OCI-LY7 (cell line): ENCODE results near the gene ANKRD34B. TPM values are rescaled to one million over a fixed set of nuclear protein-coding genes. Genes with fewer than 3 reads are reported as not detected.

Source experiments
- BruUV-seq: library from RNA; stranded (reverse); fragments of 400-500 nt; replicated peaks from 2 replicates; lab custom pipeline; 2021; lab: Mats Ljungman, UMichigan
- CTCF ChIA-PET: fragments of 300-600 bp; sonication (Branson Sonifier 250); formaldehyde crosslinking; loops from one replicate; lab custom pipeline; 2022; ENCODE audit warnings: antibody characterized with exemption; ENCODE audit not compliant: unreplicated experiment; lab: Charles Lee
- POLR2A ChIA-PET: fragments of 300-600 bp; sonication (Branson Sonifier 250); formaldehyde crosslinking; loops from one replicate; lab custom pipeline; 2022; ENCODE audit warnings: antibody characterized with exemption; lab: Charles Lee
- DNase-seq: peaks from one replicate; pipeline ENCODE4 v3.0.0-alpha.2; 2015; ENCODE audit warnings: low spot score
- H2AFZ ChIP-seq: fragments of 200-600 bp; sonication (generic), shearing (Covaris generic); 2 replicates; pipeline ENCODE4 v1.6.1; 2014; ENCODE audit warnings: mild to moderate bottlenecking, antibody characterized with exemption, low read length, moderate library complexity
- H3K27ac ChIP-seq: fragments of 200-600 bp; sonication (generic); 2 replicates; pipeline ENCODE4 v1.5.1; 2014; ENCODE audit warnings: mixed run types, low read depth, mild to moderate bottlenecking, moderate library complexity, low read length, inconsistent platforms; ENCODE audit not compliant: poor library complexity, severe bottlenecking
- H3K36me3 ChIP-seq: fragments of 200-600 bp; sonication (generic); 2 replicates; pipeline ENCODE4 v1.6.1; 2014; ENCODE audit warnings: mild to moderate bottlenecking, antibody characterized with exemption, low read length, moderate library complexity, mixed read lengths; ENCODE audit not compliant: insufficient read depth
- H3K4me1 ChIP-seq: fragments of 200-600 bp; sonication (generic); 2 replicates; pipeline ENCODE4 v1.5.1; 2014; ENCODE audit warnings: mild to moderate bottlenecking, low read length; ENCODE audit not compliant: insufficient read depth, poor library complexity, severe bottlenecking
- H3K4me2 ChIP-seq: fragments of 200-600 bp; sonication (generic); 2 replicates; pipeline ENCODE4 v1.6.1; 2014; ENCODE audit warnings: mild to moderate bottlenecking, low read length
- H3K4me3 ChIP-seq: fragments of 200-600 bp; sonication (generic); 2 replicates; pipeline ENCODE4 v1.5.1; 2014; ENCODE audit warnings: mild to moderate bottlenecking, low read depth, low read length; ENCODE audit not compliant: poor library complexity, severe bottlenecking
- H3K79me2 ChIP-seq: fragments of 200-600 bp; sonication (generic); 2 replicates; pipeline ENCODE4 v1.6.1; 2016; ENCODE audit warnings: low read depth, mild to moderate bottlenecking, low read length, moderate library complexity, mixed read lengths; ENCODE audit not compliant: insufficient read depth
- H3K9me2 ChIP-seq: fragments of 200-600 bp; sonication (generic); 2 replicates; pipeline ENCODE4 v1.6.1; 2016; ENCODE audit warnings: mild to moderate bottlenecking, low read length, mixed read lengths; ENCODE audit not compliant: insufficient read depth
- H3K9me3 ChIP-seq: fragments of 200-600 bp; sonication (generic); 2 replicates; pipeline ENCODE4 v1.6.1; 2014; ENCODE audit warnings: mild to moderate bottlenecking, mixed run types, low read length, mixed read lengths
- H4K20me1 ChIP-seq: fragments of 200-600 bp; sonication (generic); 2 replicates; pipeline ENCODE4 v1.6.1; 2014; ENCODE audit warnings: mild to moderate bottlenecking, antibody characterized with exemption, low read length, moderate library complexity, mixed read lengths; ENCODE audit not compliant: insufficient read depth
- EZH2phosphoT487 ChIP-seq: fragments of 200-600 bp; sonication (generic); IDR thresholded peaks from 2 replicates; pipeline ENCODE4 v1.6.1; 2018; ENCODE audit warnings: low read depth, borderline replicate concordance, mild to moderate bottlenecking, mixed run types, antibody characterized with exemption, low read length, moderate library complexity, mixed read lengths
- intact Hi-C: fragments of 100-400 bp; cut with micrococcal nuclease; formaldehyde crosslinking; loops from one replicate; pipeline ENCODE4 v1.10.0; 2022; ENCODE audit not compliant: unreplicated experiment
- total RNA-seq, 2 experiments: library from RNA; depleted of rRNA in 1 of 2; stranded (reverse); fragments of >200 nt in 1 of 2; shearing (Covaris generic) in 1 of 2; gene quantifications; 2 replicates each; pipeline ENCODE4 v1.2.3, GENCODE V29; 2014 to 2022
- TF ChIP-seq, protein P1 (sequence below): fragments of 200-600 bp; sonication (generic); conservative IDR thresholded peaks from 2 replicates; pipeline ENCODE4 v1.5.1; 2014; ENCODE audit warnings: mild to moderate bottlenecking, antibody characterized with exemption, low read length, moderate library complexity, mixed read lengths

ANKRD34B gene
- total RNA-seq, 2 experiments from 2014 or later, result not detected

DNA sequence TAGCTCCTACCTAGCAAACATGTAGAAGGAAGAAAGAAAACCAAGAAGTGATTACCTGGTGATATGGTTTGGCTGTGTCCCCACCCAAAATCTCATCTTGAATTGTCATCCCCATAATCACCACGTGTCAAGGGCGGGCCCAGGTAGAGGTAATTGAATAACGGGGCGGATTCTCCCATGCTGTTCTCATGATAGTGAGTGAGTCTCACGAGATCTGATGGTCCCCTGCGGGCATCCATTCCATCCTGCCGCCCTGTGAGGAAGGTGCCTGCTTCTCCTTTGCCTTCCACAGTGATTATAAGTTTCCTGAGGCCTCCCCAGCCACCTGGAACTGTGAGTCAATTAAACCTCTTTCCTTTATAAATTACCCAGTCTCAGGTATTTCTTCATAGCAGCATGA, 27.4 kb upstream of the ANKRD34B start:
- Histone ChIP-seq H3K27ac (no peak overlapping the region), H4K20me1 (no peaks in the 10 kb centered on the region), H3K4me1 (no peaks in the 10 kb centered on the region), H3K9me2 (no peaks in the 10 kb centered on the region), H3K4me2 (no peak overlapping the region), H3K79me2 (no peaks in the 10 kb centered on the region), H3K9me3 (no peaks in the 10 kb centered on the region), H3K36me3 (no peaks in the 10 kb centered on the region), H2AFZ (no peak overlapping the region), H3K4me3 (no peak overlapping the region)
- ChIA-PET POLR2A (interaction anchor here (0.6 kb wide), 2 partner anchors 152 to 218 kb away, joined by 3 to 4 read pairs; no protein-coding TSS in a partner anchor), CTCF (no interaction called here)
- TF ChIP-seq, protein P1, sequence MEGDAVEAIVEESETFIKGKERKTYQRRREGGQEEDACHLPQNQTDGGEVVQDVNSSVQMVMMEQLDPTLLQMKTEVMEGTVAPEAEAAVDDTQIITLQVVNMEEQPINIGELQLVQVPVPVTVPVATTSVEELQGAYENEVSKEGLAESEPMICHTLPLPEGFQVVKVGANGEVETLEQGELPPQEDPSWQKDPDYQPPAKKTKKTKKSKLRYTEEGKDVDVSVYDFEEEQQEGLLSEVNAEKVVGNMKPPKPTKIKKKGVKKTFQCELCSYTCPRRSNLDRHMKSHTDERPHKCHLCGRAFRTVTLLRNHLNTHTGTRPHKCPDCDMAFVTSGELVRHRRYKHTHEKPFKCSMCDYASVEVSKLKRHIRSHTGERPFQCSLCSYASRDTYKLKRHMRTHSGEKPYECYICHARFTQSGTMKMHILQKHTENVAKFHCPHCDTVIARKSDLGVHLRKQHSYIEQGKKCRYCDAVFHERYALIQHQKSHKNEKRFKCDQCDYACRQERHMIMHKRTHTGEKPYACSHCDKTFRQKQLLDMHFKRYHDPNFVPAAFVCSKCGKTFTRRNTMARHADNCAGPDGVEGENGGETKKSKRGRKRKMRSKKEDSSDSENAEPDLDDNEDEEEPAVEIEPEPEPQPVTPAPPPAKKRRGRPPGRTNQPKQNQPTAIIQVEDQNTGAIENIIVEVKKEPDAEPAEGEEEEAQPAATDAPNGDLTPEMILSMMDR, result no peak
- TF ChIP-seq EZH2phosphoT487, result no peak
- no peak for DNase-seq
- no TSS peak for BruUV-seq
- intact Hi-C loops, result no loop called here

GRCh38 chr5:80594810-80595209, 24.7 kb upstream of the ANKRD34B start:
- H4K20me1 ChIP-seq, result no peaks in the 10 kb centered on the region
- no peaks in the 10 kb centered on the region for H3K9me3 ChIP-seq
- BruUV-seq, result no TSS peak
- DNase-seq, result no peak
- no peaks in the 10 kb centered on the region for H3K79me2 ChIP-seq
- no peaks in the 10 kb centered on the region for H3K36me3 ChIP-seq
- no peaks in the 10 kb centered on the region for H3K4me1 ChIP-seq
- TF ChIP-seq EZH2phosphoT487, result no peak
- TF ChIP-seq, protein P1, result no peak
- H3K4me2 ChIP-seq, result no peak overlapping the region
- CTCF ChIA-PET, result no interaction called here
- intact Hi-C loops, result no loop called here
- no peak overlapping the region for H2AFZ ChIP-seq
- no peak overlapping the region for H3K4me3 ChIP-seq
- H3K27ac ChIP-seq, result no peak overlapping the region
- H3K9me2 ChIP-seq, result no peaks in the 10 kb centered on the region
- POLR2A ChIA-PET, result interaction anchor here (0.7 kb wide), 1 partner anchor 499 kb away, joined by 4 read pairs; no protein-coding TSS in a partner anchor

GRCh38 chr5:80592761-80593160, 22.7 kb upstream of the ANKRD34B start:
- intact Hi-C loops, result no loop called here
- no peaks in the 10 kb centered on the region for H3K79me2 ChIP-seq
- no peaks in the 10 kb centered on the region for H3K4me1 ChIP-seq
- no TSS peak for BruUV-seq
- H3K36me3 ChIP-seq, result no peaks in the 10 kb centered on the region
- no peak overlapping the region for H2AFZ ChIP-seq
- H3K4me3 ChIP-seq, result no peak overlapping the region
- no peaks in the 10 kb centered on the region for H4K20me1 ChIP-seq
- no peak overlapping the region for H3K4me2 ChIP-seq
- H3K9me3 ChIP-seq, result no peaks in the 10 kb centered on the region
- TF ChIP-seq, protein P1, result no peak
- TF ChIP-seq EZH2phosphoT487, result no peak
- POLR2A ChIA-PET, result interaction anchor here (0.6 kb wide), 3 partner anchors 17 to 1469 kb away, joined by 3 to 4 read pairs (median 3); no protein-coding TSS in a partner anchor
- no peak overlapping the region for H3K27ac ChIP-seq
- no peaks in the 10 kb centered on the region for H3K9me2 ChIP-seq
- CTCF ChIA-PET, result no interaction called here
- DNase-seq, result no peak
